SKM-1 (cell line): ENCODE results near the gene EXOC3L4.

Experiments used
- DNase-seq: peaks from one replicate; lab custom pipeline; 2025; ENCODE audit not compliant: unreplicated experiment; lab: John Stamatoyannopoulos, UW

The EXOC3L4 gene

DNA sequence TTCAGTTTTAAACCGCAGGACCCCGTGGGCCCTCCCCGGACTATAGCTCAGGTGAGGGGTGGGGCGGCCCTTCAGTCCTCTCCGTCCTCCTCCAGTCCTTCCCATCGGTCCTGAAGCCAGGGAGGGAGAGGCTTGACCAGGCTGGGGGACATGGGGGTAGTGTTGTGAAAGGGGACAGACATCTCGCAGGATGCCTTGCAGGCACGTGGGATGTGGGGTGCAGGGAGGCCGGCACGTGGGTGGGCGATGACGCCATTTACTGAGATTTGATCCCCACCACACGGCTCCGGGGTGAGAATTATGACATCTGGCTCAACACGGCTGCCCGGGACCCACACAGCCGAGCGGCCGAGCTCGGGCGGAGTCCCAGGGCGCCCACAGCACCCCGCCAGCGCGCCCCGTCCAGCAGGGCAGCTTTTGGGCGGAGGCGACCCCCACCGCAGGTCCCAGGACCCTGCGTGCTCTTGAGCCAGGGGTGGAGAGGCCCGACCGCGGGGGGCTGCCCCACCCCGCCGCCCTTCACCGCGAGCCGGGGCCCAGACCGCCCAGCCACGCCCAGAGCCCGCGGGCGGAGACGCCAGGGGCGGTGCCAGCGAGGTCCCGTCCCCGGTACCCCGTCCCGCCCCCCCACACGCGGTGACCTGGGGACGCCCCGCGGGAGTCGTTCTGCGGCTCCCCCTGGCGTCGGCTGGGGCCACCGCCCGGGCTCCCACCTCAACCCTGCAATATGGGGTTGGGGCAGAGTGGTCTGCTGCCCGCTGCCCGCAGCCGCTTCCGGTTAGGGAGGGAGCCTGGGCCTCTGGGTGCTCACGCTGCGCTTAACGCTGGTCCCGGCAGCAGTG is 3.3 kb upstream of the EXOC3L4 start:
- DNase-seq: no peak

DNA sequence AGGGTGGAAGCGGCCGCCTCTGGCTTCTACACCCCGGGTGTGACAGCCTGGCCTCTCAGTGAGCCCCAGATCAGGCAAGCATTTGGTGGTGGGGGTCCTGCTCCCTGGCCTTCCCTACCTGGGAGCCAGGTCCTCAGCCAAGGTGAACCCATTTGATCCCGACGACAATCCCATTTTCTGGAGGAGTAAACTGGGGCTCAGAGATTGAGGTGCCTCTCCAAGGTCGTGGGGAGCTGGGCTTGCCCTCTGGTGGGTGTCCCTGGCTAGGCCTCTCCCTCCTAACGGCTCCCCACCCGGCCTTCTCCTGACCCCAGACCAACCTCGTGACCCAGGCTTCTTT is 2.7 kb upstream of the EXOC3L4 start:
- DNase-seq: no peak

DNA sequence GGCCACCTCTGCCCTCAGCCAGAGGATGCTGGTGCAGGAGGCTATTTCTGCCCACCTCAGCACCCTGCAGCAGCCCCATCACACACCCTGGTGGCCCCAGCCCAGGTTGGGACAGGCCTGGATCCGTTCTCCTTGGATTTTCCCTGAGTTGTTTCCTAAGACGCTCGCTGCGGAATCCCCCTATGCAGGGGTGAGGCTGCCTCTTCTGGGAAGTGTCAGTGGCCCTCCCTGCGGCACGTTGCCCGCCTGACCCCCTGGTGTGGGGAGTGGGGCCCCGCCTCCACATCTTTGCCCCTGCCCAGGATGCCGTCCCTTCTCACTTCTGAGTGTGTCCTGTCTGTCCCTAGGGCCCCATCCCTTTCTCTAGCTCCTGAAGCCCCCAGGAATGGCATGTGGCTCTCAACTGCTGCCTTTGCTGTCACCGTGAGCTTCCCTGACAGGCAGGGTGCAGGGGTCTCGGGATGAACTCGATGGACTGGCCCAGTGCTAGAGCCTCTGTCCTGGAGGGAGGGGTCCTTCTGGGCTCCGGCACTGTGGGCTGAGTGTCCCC is 594 bp upstream of the EXOC3L4 start:
- no peak for DNase-seq

DNA sequence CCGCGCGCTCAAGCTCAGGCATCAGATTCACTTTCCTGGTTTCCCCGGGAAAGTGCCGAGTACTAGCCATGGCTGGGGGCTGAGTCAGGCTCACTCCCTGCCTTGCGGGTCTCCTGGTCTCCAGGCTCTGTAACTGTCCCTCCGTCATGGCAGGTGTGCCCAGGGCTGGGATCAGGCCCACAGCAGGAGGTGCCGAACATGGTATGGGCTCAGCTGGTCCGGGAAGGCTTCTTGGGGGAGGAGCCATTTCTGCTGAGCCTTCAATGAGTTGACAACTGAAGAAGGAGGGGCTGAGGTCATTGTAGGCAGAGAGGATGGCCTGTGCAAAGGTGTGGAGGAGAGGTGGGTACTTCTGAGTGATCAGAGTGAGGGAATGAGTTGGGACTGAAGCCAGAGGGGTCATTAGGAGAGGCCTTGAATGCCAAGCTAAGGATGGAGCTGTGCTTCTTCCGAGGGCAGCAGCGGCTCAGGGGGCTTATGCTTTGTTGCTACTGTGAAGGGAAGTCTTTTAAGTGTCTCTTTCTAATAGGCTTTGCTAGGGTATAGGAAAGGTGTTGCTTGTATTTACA is 769 bp downstream of the EXOC3L4 start:
- DNase-seq: no peak

DNA sequence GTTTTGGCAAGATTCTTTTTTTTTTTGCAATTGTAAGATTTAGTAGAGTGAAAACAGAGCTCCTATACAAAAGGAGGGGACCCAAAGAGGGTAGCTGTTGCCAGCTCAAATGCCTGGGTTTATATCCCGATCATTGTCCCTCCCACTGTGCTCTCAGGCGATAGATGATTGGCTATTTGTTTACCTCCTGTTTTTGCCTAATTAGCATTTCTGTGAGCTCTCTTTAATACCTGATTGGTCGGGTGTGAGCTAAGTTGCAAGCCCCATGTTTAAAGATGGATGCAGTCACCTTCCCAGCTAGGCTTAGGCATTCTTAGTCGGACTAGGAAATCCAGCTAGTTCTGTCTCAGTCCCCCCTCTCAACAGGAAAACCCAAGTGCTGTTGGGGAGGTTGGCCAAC is 1.9 kb downstream of the EXOC3L4 start:
- DNase-seq: no peak

DNA sequence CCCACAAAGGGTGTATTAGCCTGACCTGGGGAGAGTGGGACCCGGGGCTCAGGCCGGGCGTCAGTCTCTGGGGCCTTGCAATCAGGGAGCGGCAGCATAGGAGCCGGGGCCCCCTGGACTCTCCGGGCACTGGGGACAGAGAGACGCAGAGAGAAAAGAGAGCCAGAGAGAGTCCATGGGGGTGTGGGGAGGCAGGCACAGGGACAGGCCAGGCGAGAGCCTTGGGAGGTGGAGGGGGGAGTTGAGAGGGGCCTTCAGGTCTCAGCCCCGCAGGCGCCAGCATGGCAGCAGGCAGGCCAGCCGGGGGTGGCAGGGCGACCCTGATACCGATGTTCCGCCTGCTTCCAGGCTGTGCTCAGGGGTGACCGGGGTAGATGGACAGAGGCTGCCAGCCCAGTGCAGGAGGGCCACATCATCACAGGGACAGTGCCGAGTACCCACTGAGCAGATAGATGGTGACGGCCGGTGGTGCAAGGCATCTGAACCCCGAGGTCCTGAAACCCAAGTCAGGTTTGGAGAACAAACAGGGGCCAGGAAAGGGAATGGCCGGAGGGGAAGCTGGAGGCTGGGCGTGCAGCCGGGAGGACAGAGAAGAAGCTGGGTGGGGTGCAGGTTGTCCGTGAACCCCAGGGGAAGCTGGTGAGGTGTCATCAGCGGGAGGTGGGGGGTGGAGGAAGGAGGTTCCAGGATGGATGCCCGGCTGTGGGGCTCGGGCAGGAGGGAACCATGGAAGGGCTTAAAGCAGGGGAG is 2.9 kb downstream of the EXOC3L4 start:
- no peak for DNase-seq

DNA sequence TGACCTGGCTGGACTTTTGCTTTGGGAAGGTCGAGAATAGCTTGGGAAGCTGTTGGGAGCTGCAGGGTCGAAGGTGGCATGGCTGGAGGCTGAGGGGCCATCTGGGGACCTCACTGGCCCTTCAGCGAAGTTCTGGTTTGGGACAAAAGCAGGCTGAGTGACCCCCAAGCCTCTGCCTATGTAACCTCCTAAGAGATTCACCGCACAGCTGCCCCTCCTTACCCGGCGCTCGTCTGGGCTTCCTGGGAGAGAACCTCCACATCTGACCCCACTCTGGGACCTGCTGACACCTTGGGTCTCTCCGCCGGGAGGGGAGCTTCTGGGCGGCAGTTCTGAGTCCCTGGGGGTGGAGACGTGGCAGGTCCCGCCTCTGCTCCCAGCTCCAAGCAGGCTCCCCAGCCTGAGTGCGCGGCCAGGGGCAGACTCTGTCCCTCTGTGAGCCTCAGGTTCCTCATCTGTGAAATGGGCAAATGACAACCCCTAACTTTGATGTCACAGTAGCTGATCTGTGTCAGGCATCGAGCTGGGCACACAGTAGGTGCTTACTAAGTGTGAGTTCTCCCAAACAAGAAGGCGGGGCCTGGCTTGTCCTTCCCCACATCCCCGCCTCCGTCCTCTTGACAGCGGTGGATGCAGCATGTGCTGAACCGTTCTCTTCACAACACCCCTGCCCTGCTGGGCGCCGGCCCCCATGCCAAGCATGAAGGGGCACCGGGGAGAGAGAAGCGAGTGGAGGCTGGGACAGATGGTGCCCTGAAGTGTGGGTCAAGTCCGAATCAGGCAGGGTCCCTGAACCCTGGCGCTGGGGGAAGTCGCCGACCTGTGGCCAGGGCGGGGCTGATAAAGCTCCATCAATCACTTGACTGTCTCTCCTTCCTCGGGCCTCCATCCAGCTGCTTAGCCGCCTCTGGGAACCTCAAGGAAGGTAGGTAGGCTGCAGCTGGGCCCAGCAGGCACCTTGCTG is 3.8 kb downstream of the EXOC3L4 start:
- no peak for DNase-seq

DNA sequence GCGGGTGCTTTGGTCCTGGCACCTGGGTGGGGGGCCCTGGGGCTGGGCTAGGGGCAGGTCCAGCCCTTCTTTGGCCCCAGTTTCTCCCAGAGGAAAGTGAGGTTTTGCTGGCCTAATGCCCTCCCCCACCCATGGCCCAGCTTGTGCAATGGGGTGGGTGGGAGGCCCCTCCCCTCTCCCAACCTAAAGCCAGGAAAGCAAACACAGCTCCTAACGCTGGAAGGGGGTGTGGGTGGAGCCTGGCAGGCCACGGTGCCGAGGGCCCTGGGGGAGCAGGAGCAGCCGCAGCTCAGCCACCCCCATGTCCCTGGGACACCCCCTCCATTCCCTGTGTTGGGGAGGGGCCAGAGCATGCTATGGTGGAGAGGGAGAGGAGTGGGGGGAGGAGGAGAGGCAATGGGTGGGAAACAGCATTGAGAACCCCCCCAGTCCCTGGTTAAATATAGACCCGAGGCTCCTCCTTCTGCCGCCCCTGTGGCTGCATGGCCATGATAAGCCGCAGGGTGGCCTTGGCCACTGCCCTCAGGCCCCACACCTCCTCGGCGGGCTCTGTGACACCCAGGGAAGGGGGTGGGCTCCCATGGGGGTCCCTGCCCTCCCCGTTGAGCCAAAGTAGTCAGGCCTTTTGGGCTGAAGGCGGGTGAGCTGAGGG is 4.7 kb downstream of the EXOC3L4 start:
- no peak for DNase-seq

DNA sequence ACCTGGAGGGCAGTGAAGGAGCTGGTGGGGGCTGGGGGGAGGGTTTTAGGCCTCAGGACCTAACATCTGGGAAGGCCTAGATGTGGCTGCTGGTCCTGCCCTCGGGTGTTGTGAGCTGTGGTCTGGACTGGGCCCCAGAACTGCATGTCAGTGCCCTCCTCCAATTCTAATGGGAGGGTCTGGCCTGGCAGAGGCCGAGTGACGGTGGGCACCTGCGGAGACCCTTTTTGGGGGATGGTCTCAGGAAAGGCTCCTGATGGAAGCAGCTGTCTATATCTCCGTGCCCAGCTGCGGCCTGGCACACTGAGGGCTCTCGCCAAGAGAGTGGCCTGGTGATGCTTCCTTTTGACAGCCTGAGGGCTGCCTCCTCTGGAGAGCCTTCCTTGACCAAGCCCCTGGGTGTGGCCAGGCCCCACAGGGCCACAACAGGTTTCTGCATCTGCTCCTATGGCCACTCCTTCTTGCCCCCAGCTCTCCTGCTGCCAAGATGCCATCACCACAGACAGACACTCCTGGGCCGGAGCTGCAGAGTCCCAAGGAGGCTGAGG is 5.3 kb downstream of the EXOC3L4 start:
- no peak for DNase-seq

DNA sequence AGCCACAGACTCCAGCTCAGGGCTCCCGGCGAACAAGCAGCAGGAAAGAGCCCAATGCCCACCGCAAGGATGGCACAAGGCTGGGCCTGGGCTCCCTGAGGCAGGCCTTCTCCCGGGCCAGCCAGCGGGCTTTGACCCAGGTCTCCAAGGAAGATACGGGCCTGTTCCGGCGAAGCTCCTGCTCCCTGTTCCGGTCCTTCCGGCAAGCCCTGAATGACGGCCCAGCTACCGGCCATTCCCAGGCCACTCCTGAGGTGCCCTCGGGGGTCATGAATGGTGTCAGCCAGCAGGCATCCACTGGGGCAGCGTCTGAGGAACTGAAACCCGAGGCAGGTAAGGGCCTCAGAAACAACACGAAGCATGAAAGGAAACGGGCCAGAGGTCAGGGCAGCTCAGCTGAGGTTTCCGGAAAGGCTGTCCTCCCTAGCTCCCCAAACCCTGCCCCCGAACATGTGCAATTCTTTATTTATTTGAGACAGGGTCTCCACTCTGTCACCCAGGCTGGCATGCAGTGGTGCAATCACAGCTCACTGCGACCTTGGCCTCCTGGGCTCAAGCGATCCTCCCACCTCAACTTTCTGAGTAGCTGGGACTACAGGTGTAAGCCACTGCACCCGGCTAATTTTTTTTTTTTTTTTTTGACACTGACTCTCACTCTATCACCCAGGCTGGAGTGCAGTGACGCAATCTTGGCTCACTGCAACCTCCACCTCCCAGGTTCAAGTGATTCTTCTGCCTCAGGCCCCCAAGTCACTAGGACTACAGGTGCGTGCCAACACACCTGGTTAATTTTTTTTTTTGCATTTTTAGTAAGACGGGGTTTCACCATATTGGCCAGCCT is 6.0 kb downstream of the EXOC3L4 start:
- no peak for DNase-seq

DNA sequence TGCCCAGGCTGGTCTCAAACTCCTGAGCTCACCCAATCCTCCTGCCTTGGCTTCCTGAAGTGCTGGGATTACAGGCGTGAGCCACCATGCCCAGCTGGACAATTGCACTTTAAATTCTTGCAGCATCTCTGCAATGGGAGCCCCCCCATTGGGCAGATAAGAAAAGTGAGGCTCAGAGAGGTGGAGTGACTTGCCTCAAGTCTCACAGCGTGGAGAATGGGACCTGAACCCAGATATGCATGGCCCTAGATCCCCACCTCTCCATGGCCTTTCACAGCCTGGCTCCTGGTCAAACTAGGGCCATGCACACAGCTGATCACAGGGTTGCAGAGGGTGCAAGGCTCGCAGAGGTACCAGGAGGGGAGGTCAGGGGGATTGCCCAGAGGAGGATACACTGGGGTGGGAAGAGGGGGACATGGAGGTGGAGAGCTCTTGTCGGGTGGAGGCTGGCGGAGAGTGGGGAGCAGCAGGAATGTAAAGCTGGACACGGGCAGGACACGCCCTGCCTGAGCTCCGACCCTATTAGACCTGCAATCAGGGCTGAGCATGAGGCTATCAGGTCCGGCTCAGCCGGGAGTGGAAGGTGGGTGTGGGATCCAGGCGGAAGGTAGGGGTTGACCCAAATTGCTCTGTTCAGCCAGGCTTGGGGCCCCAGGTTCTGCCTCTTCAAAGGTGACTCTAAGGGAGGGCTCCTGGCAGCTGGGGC is 6.9 kb downstream of the EXOC3L4 start:
- DNase-seq: no peak

DNA sequence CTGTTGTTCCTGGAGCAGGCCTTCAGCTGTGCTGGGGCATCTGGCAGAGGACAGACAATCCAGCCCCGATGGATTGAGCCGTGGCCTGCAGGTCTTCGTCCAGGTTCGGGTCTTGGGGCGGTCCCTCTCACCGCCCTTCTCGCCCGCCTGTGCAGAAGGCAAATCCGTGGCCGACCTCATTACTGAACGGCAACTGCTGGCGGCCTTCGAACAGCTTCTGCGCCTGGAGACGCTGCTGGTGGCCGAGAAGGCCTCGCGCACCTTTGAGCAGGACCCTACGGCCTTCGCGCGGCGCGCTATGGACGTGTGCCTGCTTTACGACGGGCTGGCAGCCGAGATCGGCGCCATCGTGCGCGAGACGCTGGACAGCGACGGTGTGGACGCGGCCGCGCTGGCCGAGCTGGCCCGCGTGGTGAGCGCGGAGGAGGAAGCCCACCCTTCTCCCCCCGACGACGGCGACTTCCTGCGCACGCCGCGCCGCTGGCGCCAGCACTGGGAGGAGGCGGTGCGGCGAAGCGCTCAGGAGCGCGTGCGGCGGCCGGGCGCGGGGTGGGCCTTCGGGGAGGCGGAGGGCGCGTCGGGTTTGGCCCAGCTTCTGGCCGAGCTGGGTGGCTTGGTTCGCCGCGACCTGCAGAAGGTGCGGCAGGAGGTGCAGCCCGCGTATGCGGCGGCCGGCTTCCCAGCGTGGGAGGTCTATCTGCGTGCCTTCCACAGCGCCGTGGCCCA is 7.6 kb downstream of the EXOC3L4 start:
- no peak for DNase-seq

DNA sequence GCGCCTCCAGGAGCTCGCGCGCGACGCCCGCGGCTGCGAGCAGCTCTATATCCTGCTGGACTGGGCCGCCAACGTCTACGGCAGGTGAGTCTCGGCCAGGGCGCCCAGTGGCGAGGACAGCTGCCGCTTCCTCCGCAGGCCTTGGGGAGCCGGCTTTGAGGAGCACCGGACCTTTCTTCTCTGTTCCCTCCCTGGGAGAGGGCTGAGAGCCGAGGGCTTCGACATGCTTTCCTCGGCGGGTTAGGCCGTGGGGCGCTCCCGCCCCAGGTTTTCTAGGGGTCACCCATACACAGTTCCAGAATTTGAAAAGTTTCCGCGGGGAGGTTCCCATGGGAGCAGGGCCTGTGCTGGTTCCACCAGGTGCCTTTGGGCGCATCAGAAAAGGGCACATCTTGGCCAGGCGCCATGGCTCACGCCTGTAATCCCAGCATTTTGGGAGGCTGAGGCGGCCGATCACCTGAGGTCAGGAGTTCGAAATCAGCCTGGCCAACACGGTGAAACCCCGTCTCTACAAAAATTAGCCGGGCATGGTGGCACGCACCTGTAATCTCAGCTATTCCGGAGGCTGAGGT is 8.2 kb downstream of the EXOC3L4 start:
- DNase-seq: no peak

DNA sequence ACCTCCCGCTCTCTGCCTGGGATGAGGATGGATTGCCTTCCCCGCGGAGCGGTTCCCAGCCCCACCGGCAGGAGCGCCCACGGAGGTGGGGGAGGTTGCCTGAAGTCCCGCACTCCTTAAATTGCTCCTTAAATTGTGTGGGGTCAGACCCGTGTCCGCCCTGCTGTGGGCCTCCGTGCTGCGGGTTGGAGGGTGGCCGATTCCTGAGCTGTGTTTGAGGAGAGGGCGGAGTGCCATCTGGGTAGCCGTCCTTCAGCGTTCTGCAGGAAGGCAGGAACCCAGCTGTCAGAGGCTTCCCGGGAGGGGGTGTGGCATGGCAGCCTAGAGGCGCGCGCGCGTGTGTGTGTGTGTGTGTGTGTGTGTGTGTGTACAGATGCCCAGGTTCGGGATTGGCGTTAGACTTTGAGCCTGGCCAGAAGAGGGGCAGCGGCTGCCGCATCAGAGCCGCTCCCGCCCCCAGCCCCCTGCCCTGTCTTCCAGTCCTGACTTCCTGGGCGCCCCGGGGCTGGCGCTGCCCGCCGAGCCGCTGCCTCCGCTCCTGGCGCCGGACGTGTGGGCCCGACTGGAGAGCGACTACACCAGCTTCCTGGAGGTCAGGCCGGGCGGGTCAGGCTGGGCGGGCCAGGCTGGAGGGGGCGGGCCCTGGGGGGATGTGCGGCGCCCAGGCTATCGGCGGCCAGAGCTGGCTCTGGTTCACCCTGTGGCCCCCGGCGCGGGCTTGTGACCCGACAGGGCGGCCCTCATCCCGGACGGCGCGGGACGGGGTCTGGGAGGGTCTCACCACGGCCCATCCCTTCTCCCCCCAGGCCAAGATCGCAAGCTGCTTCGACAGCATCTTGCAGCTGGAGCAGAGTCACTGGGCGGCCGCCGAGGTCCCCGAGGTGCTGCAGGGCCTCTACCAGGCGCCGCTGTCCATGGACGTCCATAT is 9.2 kb downstream of the EXOC3L4 start:
- no peak for DNase-seq

DNA sequence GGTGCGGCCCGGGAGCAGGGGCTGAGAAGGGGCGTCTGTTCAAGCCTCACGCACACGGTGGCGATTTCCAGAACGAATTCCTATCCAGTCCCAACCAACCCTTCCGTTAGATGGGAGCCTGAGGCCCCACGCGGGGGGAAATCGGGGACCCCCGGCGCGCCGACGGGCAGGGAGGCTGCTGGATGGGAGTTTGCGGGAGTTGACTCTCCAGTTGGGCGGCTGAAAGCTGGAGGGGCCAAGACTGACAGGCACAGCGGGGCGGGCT is 9.8 kb downstream of the EXOC3L4 start:
- no peak for DNase-seq

DNA sequence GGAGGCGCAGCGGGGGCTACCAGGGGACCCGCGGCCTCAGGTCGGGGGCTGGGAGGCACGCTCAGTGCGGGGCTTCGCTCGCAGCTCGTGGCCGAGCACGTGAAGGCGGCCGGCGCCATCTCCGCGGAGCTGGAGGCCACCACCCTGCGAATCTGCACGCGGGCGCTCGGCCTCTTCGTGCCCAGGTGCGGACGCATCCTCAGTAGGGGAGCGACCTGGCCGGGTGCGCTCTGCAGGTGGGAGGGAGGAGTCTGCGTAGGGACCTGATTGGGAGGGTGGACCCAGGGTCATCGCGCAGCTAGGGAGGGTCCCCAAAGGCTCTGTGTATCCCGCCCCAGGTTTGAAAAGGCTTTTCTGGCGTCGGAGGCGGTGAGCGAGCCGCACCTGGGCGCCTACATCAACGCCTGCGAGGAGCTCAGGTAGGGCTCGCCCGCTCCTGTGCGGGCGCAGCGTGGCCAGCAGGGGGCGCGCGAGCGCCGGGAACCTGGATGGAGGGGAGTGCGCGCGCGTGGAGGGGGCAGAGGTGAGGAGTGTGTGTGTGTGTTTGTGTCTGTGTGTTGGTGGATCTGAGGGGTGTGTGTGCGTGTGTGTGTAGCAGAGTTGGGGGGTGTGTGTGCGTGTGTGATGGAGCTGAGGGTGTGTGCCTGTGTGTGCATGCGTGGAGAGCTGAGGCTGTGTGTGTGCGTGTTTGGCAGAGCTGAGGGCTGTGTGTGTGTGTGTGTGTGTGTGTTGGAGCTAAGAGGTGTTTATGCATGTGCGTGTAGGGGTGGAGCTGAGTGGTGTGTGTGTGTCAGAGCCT is 10.3 kb downstream of the EXOC3L4 start:
- no peak for DNase-seq
